Fibroblast of skin of left quadriceps (primary cell): Measurements from ENCODE around the gene TXN.

Experiments used
- DNase-seq, 2 experiments: peaks; one replicate each; pipeline ENCODE4 v3.0.0-alpha.2; 2013; ENCODE audit warnings: low read depth in 2 of 2

Gene TXN

DNA sequence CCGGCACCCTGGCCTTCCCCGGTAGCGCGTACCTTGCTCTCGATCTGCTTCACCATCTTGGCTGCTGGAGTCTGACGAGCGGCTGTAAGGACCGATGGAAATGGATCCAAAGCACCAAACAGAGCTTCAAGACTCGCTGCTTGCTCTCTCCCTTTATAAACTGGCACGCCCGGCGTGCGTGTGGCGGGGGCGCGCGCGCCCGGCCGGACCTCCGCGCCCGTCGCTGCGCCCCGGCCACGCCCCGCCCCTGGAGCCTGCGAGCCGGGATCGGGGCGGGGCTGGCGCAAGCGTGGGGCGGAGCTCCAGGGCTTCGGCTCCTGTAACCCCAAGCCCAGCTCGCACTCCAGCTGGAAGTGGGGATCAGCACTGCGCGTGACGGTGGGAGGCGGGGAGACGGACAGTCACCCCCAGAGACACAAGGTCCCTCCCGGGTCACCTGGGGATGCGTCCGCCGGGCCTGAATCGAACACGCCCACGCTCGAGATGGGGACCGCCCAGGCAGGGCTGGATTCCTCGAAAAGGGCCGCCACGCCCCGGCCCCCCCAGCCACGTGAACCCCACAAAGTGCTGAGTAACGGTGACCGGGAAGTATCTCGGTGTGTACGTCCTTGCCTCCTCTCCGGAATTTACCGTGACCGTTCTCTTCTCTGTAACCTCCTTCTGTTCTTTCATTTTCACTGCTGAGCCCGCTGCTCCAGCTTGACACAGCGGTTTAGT is at the start of gene TXN:
Gene TXN, minus strand, starts transcription at position 128 of the 717 bp plus-strand sequence. Its CDS starts 72 bp downstream, at position 56.
- DNase-seq, result peak; percentile 73 to 77

DNA sequence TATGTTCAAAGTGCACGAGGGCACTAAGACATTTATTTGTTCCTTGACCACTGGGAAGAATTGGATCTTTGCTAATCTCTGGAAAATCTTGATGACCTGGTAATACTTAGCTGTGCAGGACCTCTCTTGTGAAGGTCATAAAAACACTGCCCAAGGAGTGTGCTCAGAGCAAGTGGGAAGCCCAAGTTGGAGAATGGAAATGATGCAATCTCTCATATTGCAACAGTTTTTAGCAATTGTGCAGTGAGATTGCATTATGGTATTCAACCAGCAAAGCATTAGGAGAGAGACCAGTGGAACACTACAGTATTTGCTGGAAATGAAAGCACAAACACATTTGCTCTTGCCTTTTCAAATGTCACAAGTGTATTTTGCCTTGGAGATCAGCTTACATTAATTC is 46.8 kb upstream of the TXN start:
- DNase-seq, result peak; percentile 29 to 42

DNA sequence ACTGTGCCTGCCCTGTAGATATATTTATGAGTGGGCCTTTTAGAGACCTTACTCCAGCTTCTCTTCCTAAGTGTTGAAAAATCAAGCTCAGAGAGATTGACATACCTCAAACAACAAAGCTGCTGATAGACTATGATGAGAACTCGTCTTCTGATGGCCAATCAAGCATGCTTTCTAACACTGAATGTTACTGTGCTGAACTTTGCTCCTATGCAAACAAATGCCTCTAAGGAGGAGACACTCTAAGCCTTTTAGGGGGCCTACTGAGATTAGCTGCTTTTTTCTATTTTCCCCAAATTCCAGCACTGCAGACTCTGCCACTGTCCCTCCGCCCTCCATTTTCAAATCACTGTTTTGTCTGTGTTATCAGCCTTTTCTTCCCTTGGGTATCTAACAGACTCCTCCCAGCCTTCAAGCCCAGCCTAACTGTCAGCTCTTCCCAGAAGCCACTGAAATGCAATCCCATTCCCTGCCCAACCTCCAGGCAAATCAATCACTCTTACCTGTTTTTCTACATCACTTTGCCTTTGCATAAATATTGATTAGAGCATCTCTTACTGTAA is 41.8 kb upstream of the TXN start:
- no peak for DNase-seq

DNA sequence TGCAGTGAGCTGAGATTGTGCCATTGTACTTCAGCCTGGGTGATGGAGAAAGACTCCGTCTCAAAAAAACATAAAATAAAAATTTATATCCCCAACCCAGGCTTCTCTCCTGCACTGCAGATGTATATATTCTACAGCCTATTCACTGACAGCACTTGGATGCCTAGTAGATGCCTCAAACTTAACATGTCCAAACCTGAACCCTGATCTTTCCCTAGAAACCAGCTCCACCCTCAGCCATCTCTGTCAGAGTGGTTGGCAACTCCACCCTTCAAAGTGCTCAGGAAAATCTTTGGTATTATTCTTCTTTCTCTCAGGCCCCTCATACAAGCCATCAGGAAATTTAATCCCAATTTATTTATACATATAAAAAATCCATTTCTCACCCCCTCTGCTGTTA is 36.9 kb upstream of the TXN start:
- no peak for DNase-seq

DNA sequence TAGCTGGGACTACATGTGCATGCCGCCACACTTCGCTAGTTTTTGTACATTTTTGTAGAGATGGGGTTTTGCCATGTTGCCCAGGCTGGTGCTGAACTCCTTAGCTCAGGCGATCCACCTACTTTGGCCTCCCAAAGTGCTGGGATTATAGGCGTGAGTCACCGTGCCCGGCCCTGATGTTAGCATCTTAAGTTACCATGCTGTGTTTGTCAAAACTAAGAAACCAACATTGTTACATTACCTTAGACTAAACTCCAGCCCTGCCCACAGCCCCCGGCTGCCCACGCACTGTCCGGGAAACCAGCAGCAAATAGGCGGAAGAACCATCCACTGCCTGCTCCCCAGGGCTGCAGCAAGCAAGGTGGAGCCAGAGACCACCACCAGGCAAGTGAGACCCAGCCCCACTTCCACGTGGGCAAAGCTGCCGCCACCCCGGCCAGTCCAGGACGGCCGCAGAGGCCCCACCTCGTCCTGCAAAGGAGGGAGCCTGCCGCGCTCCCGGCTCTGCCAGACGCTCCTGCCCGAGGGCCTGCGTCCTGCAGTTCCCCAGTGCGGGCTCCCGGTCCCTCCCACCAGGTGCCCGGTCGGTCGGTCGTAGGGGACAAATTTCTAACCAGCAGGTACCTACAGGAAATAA is 35.7 kb upstream of the TXN start:
- no peak for DNase-seq

DNA sequence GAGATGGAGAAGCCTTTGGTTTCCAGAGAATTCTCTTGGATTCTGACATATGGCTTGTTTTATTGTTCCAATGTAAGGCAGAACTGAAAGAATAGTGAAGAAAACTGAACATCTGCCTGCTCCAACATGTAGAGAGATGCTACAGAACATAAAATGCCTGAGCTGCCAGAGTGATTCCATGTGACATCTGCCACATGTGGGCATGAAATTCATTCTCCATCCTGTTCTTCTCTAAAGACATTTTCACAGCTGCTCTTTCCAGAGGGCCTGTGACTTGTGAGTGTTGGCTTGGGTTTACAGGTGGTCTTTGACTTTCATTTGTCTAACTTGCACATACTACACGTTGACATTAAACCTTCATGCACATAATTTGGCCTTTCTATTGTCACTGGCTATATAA is 33.7 kb upstream of the TXN start:
- no peak for DNase-seq

DNA sequence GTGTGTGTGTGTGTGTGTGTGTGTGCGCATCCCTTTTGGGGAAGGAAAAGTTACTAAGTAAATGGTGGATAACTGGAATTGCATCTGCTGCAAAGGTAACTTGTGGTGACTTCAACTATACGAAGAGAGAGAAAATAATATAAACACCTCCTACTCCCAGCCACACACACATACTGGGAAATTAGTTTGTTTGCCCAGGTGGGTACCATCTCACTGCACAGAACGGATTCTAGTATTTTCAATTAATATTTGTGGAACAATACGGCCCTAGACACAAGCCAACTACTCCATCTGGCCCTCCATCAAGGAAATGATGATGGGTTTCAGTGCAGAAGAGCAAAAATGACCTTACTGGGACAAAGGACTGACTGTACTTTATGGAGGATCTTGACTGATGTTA is 32.2 kb upstream of the TXN start:
- no peak for DNase-seq

DNA sequence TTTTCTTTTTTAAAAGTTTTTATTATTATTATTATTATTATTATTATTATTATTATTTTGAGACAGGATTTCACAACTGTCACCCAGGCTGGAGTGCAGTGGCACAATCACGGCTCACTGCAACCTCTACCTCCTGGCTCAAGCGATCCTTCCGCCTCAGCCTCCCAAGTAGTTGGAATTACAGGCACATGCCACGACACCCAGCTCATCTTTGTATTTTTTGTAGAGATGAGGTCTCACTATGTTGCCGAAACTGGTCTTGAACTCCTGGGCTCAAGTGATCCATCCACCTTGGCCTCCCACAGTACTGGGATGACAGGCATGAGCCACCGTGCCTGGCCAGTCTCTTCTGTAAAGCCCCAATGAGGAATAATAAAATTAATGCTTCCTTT is 31.0 kb upstream of the TXN start:
- no peak for DNase-seq

DNA sequence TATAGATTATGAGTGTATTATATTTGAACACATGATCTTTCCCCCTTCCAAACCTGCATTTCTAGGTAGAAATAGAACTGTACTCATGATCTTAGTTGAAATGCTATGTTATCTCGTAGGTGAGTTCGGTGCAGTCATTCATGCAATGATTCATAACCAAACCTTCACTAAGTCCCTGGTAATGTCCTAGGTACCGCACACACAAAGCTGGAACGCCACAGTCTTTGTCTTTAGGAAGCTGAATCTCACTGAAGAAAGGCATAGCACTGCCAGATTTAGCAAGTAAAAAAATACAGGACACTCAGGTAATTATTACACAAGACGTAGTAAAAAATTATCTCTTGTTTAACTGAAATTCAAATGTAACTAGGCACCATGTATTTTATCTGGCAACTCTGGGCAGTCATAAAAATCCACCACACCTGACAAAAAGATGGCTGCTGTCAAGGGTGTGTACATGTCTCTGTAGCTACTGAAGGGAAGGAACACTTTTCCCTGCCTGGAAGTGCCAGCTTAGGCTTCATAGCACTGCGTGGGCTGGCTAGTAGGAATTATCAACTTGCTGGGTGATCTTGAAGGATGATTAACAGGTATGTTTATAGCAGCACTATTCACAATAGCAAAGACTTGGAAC is 28.0 kb upstream of the TXN start:
- DNase-seq, result no peak

DNA sequence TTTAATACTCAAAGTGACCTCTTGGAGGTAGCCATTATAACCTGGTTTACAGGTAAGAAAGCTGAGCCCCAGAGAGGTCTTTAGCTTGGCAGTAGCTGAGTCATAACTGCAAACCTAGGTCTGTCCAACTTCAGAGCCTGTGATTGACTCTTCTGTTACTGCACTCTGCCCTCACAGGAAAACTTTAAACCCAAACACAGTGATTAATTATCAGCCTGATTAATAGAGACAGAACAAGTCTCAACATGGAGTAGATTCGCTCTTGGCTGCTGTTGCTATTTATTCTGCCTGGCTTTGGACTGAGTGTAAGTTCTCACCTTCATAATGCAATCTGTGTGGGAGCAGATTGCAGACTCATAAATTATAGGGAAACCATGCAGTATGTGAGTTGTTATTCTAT is 27.4 kb upstream of the TXN start:
- no peak for DNase-seq

DNA sequence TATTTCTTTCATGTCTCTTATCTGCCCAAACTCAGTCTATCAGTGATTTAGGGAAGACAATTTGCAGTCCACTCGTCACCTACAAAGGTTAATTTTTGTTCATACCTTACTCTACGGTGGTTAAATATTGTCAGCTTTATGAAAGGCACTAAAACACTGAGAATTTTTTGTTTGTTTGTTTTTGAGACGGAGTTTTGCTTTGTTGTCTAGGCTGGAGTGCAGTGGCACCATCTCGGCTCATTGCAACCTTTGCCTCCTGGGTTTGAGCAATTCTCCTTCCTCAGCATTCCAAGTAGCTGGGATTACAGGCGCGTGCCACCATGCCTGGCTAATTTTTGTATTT is 26.4 kb upstream of the TXN start:
- DNase-seq, result no peak

DNA sequence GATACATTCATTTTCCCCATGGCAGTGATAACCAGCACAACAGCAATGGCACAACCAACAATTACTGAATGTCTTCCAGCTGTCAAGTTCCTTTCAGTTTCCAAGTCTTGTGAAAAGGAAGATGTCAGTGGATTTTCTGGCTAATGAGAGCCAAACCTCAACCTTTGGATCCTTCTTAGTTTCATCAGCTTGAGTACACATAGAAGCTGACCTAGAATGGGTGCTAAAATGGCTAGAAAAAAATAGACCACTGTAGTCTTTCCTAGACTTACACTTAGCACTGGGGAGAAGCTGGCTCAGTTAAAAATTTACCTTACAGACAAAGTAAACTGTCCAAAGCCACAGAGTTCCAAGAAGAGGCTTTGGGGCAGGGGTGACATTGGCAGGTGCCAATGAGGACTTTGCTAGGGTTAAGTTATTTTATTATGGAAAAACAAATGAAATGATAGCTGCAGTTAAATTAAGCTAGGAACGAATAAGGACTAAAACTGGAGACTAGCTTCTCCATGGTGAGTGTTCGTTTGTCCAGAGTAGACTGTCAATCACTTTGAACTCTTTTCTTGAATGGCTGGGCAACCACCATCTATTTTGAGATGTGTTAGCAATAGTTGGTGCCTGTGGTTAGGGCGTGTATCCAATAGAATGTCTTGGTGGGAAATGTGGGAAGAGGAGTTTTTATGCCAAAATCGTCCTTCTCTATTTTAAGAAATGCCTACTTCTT is 25.9 kb upstream of the TXN start:
- no peak for DNase-seq

DNA sequence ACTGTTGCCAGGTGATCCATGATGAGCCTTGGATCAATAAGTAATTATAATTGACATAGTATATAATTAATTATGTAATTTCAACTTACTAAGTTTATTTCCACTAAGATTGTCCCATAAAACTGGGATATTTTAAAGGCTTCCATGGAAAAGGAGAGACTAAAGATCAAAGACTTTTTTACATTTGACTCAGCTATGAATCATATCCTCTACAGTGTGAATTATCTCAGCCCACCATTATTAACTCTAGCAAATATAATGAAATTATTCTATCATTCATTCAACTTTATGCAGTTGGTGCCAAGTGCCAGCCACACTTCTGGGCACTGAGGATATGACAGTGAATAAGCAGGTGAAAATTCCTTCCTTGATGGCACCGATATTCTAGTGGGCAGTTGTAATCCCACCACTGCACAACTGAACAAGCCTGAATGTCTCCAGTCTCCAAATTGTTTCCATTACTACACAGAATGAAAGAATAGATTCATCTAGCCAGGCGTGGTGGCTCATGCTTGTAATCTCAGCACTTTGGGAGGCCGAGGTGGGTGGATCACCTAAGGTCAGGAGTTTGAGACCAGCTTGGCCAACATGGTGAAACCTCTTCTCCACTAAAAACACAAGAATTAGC is 21.9 kb upstream of the TXN start:
- no peak for DNase-seq

DNA sequence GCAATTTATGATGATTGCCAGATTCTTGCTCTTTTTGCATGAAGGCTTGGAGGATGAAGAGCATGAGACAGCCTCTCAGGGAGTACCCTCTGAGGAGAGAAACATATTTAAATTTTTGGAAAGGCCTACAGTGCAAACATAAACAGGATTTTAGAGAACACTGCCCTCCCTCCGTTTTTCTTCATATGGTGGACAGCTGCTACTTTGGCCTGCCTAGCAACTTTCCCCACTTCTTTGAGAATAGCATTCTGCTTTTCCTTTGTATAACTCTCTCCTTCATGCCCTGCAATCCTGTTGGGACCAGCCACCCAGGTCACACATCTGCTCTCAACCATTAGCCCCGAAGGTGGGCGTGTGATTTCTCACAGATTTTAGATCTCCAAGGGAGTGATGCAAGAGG is 20.5 kb upstream of the TXN start:
- DNase-seq, result no peak

DNA sequence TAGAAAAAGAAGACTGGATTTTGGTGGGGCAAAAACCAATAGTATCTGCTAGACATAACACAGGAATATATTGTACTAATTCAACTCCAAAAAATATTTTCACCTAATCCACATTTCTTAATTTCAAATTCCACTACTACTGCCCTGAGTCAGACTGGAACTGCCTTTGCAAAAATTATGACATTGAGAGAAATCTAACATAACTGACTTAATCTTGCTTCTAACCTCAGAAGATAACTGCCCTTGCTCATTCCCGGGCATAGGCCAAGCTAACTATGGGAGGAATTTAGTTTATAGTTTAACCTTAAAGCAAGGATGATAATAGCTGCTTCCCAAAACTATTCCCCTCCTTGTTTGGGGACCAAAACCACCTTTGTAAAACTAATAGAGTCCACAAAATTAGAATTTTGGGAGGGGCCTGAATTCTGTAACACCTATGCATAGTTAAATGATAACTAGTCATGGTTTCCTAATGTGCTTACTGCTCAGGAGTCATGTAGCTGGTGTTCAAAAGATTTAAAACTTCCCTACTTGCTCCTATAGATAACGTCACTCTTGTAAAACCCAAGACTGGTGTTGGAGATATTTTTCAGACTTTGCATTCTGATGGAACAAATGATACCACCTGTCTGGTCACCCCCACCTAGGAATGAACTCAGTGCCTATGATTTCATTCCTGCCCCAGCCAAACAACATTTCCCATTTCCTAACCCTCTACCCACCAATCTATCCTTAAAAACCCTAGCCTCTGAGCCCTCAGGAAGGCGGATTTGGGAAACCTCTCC is 14.1 kb upstream of the TXN start:
- no peak for DNase-seq

DNA sequence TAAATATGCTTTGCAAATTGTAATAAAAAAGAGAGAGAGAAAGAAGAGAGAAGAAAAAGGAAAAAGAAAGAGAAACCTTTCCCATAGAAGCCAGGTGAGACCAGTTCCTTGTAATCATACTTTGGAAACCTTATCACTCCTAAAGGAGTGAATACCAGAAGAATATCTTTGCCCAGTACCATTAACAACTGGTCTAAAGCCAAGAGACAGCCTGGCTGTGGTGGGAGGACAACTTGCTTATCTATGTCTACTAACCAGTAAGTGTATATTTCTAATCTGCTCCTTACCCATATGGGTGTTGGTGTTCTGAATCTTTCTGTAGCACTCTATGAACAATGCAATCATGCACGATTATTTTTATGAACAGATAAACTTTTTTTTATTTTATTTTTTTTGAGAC is 10.5 kb upstream of the TXN start:
- DNase-seq, result no peak

DNA sequence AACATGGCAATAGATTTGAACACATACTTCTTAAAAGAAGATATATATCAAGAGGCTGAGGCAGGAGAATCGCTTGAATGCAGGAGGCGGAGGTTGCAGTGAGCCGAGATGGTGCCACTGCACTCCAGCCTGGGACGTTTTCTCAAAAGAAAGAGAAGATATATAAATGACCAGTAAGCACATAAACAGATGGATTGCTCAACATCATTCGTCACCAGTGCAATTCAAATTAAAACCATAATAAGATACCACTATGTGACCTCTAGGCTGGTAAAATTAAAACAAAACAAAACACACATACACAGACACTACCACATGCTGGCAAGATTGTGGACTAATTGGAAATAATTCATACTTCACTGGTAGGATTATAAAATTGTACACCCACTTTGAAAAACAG is 5.3 kb upstream of the TXN start:
- DNase-seq, result no peak

DNA sequence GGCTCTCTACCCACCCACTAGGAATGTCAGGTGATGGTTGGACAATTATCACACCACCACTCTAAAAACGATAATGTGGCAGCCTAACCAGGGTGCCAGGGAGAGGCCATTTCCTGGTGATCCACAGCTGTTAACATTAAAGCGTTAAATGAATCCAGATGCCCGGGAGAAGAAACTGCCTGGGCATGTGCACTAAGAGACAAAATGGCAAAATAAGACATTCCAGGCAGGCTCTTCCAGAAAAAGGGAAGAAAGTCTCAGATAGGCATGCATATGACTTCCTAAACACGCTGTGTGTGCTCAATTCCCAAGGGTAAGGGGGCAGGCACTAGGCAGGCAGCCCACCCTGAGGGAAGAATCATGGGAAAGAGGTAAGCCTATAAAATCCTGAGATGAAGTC is 4.6 kb upstream of the TXN start:
- DNase-seq, result peak in 1 of 2 experiments; percentile 22

DNA sequence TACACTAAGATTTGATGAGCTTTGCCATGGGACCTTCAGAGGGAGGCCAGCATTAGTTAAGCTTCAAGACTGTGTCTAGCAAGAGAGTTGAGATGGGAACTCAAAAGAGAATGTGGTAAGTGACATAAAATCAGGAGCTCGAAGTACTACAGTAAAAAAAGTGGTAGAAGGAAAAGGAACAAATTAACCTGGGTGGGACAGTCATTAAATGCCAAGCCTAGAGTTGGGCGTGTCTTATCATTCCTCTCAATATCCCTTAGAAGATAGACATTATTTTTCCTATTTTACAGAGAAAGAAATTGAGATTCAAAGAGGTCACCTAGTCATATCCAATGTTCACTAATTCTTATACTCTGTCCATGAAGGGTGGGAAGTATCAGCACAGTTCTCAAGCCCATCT is 3.3 kb upstream of the TXN start:
- DNase-seq, result no peak

DNA sequence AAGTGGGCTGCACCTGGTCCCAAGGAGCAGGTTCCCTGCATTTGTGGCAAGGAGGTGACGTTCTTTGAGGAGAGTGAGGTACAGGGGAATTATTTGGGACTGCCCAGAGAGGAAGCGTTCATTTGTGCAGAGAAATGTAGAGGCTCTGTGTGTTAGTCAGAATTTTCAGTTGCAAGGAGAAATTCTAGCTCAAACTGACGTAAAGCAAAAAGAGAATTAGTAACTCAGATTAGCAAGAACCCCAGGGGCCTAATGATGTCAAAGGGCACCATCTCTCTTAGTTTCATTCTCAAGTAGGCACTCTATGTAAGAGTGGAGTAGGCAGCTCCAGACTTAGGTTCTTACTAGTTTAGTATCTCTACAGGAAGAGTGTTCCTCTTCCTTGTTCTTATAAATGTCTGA is 2.4 kb upstream of the TXN start:
- no peak for DNase-seq

DNA sequence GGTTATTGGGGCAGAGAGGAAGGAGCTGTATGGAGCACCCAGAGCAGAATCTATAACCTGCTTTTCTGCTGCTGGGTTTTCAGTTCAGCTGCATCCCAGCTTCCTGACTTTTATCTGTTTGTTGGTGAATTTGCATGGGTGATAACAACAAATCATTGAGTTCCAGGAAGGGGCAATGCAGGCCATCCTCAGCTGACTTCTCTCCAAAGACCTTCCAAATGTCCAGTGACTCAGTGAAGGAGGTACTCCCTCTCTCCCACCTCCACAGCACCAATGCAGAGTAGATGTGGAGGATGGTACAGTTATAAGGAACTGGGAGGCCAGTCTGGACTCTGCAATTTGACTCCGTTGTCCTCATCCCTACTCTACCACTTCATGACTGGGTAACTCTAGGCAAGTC is 1.6 kb upstream of the TXN start:
- DNase-seq, result no peak
